ENCODE results near the gene MTX1. TPM values are rescaled to one million over a fixed set of nuclear protein-coding genes. Genes with fewer than 3 reads are reported as not detected.

The MTX1 gene
- polyA plus RNA-seq, 2 of the 4 experiments (the other 2 are of a cell fraction), result 53.4 to 67.1 TPM

DNA sequence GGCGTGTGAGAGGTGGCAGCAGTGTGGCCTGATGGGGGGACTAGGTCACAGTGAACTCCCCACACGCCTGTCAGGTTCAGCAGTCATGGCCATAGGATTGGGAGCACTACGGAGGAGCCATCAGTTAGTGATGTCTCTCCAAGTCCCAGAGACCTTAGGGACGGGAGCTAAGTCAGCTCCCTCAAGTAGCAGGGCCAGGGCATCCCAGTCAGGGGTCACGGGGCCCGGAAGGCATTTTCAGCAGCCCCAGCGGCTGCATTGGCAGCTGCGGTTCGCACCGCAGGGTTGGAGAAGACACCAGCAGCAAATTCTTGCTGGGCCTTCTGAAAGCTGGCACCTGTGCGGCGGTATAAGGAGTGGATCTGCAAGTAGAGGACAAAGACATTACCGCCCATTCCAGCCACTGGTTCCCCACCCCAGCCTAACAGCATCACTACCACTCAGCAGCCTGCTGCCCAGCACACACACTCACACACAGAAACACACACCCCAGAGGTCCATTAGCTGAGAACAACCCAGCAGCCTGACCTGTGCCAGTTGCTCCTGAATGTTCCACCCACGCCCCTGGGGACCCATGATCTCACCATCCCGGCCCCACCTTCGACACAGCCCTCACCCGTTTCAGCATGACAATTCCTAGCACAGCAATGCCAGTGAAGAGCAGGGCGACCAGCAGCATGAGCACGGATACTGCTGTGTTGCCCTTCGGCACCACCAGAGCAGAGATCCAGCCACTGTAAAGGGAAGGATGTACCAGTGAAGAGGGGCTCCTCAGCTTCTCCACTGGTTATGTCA lies 47.8 kb downstream of the MTX1 start:
- H3K4me3 ChIP-seq, result peak overlapping the region; percentile 76
- H3K9me3 ChIP-seq, result no peaks in the 10 kb centered on the region
- H3K4me2 ChIP-seq, result peak overlapping the region; percentile 88
- FAIRE-seq (no peak), ATAC-seq (peak in 1 of 2 experiments; percentile 5; a peak in 3 of 6 replicates), DNase-seq (ENCODE audit: low read depth in 1 of 2, low spot score in 1 of 2) (no peak)
- 92% methylated on average over 20 of the region's 20 CpGs for WGBS (ENCODE audit: missing lambda C conversion rate)
- ChIA-PET CTCF (interaction anchor here (0.6 to 2.2 kb wide), 11 partner anchors 8 to 1487 kb away, joined by 3 to 7 read pairs (median 4); partner anchors contain the start of genes CLK2 and HCN3), POLR2A (interaction anchor here (0.6 kb wide), 1 partner anchor 17 kb away, joined by 3 read pairs; the partner anchor contains the start of gene CLK2)
- peaks cover 25% of the 10 kb centered on the region for H3K4me1 ChIP-seq
- peak overlapping the region in 1 of 2 experiments; percentile 97; a peak in 4 of 6 replicates for H3K27ac ChIP-seq
- no peak for TF ChIP-seq RNF2 (IDR thresholded peaks at IDR 0.05; ENCODE audit: borderline replicate concordance, low read depth)
- no peak for TF ChIP-seq E2F6 (IDR thresholded peaks at IDR 0.05; ENCODE audit: borderline replicate concordance, low read depth)
- TF ChIP-seq RCOR1 (IDR thresholded peaks at IDR 0.05; ENCODE audit: low read depth, low read length), result no peak

- no peak overlapping the region for H3K27ac ChIP-seq
- ATAC-seq, result no peak
- FAIRE-seq, result no peak
Measured at GRCh38 chr1:155260276-155260675, 51.8 kb downstream of the MTX1 start.

GRCh38 chr1:155261493-155261851 lies 53.0 kb downstream of the MTX1 start:
- ATAC-seq (peak in 1 of 2 experiments; percentile 42; a peak in 4 of 6 replicates), DNase-seq (ENCODE audit: low read depth in 1 of 2, low spot score in 1 of 2) (peak in 1 of 2 experiments; percentile 46), FAIRE-seq (no peak)
- Histone ChIP-seq H3K4me2 (peak overlapping the region; percentile 98), H3K27ac (peak overlapping the region; percentile 88 to 97), H3K4me3 (peak overlapping the region; percentile 86), H3K9me3 (no peaks in the 10 kb centered on the region), H3K4me1 (peaks cover 14% of the 10 kb centered on the region)
- CTCF ChIA-PET, result interaction anchor here (1.0 to 16.5 kb wide), 2 partner anchors 12 to 14 kb away, joined by 3 to 326 read pairs; no protein-coding TSS in a partner anchor
- 0% methylated on average over 4 of the region's 9 CpGs for WGBS (ENCODE audit: missing lambda C conversion rate)
- no peak for TF ChIP-seq HOXB13 (CRISPR knock-in tag; IDR thresholded peaks at IDR 0.05; ENCODE audit: low read depth)
- no peak for TF ChIP-seq EHF (CRISPR knock-in tag; IDR thresholded peaks at IDR 0.05)
- TF ChIP-seq ZC3H11A (IDR thresholded peaks at IDR 0.05), result no peak
- TF ChIP-seq RARB (CRISPR knock-in tag; IDR thresholded peaks at IDR 0.05), result no peak
- no peak for TF ChIP-seq JUN (IDR thresholded peaks at IDR 0.05)
- no peak for TF ChIP-seq MAX (IDR thresholded peaks at IDR 0.05)
- TF ChIP-seq MAZ (IDR thresholded peaks at IDR 0.05; ENCODE audit: borderline replicate concordance, low read depth, low read length), result no peak
- no peak for TF ChIP-seq MYC (IDR thresholded peaks at IDR 0.05; ENCODE audit: borderline replicate concordance, low read length)
- no peak for TF ChIP-seq SREBF2 (IDR thresholded peaks at IDR 0.05)
- TF ChIP-seq BCL3 (IDR thresholded peaks at IDR 0.05), result no peak
- TF ChIP-seq ZSCAN20 (CRISPR knock-in tag; IDR thresholded peaks at IDR 0.05), result no peak
- no peak for TF ChIP-seq BHLHE40 (IDR thresholded peaks at IDR 0.05; ENCODE audit: low read depth, low read length)
- no peak for TF ChIP-seq TFCP2L1 (CRISPR knock-in tag; IDR thresholded peaks at IDR 0.05)
- POLR2A ChIA-PET, result interaction anchor here (1.0 to 1.8 kb wide), 4 partner anchors 10 to 68 kb away, joined by 3 to 25 read pairs (median 8); partner anchors contain the start of genes CLK2 and FDPS

More at GRCh38 chr1:155260276-155260675, 51.8 kb downstream of the MTX1 start:
- no peak for DNase-seq (ENCODE audit: low read depth in 1 of 2, low spot score in 1 of 2)
- POLR2A ChIA-PET, result no interaction called here
- no peak overlapping the region for H3K4me3 ChIP-seq
- no peak for TF ChIP-seq HEYL (CRISPR knock-in tag; IDR thresholded peaks at IDR 0.05)
- TF ChIP-seq CBX2 (IDR thresholded peaks at IDR 0.05; ENCODE audit: borderline replicate concordance, low read depth), result no peak
- no peak for TF ChIP-seq CEBPB (IDR thresholded peaks at IDR 0.05)
- CTCF ChIA-PET, result interaction anchor here (0.8 to 16.5 kb wide), 5 partner anchors 11 to 53 kb away, joined by 3 to 326 read pairs (median 5); partner anchors contain the start of gene THBS3
- no peaks in the 10 kb centered on the region for H3K9me3 ChIP-seq
- peaks cover 20% of the 10 kb centered on the region for H3K4me1 ChIP-seq
- peak overlapping the region; percentile 98 for H3K4me2 ChIP-seq
- 92% methylated on average over 4 of the region's 5 CpGs for WGBS (ENCODE audit: missing lambda C conversion rate)
